ENCODE data around the gene DHX30.

GRCh38 chr3:47813551-47814177, 10.7 kb downstream of the DHX30 start:
- TF ChIP-seq CTCF (IDR thresholded peaks at IDR 0.05) (no peak), POLR2AphosphoS5 (IDR thresholded peaks at IDR 0.05) (no peak)
